Choroid plexus epithelial cell (primary cell): ENCODE measurements around the gene ITLN1.

Experiments
- DNase-seq: peaks from one replicate; pipeline ENCODE4 v3.0.0-alpha.2; 2010; ENCODE audit warnings: low read depth
- H3K4me3 ChIP-seq: 2 replicates; pipeline ENCODE4 v1.5.1; 2011; ENCODE audit warnings: low read depth, mild to moderate bottlenecking, control low read depth, low read length, moderate library complexity
- CTCF ChIP-seq: conservative IDR thresholded peaks from 2 replicates; pipeline ENCODE4 v1.5.1; 2011; ENCODE audit warnings: low read depth, mild to moderate bottlenecking, control low read depth, inconsistent platforms, low read length, moderate library complexity

The ITLN1 gene

GRCh38 chr1:160839746-160840145 is 45.2 kb downstream of the ITLN1 start:
- TF ChIP-seq CTCF, result no peak
- no peak overlapping the region for H3K4me3 ChIP-seq
- DNase-seq, result no peak

GRCh38 chr1:160838888-160839287 is 46.1 kb downstream of the ITLN1 start:
- no peak for TF ChIP-seq CTCF
- DNase-seq, result no peak

GRCh38 chr1:160837558-160838205 is 47.3 kb downstream of the ITLN1 start:
- TF ChIP-seq CTCF, result peak; percentile 13
- H3K4me3 ChIP-seq, result no peak overlapping the region
- no peak for DNase-seq

More at GRCh38 chr1:160838888-160839287, 46.1 kb downstream of the ITLN1 start:
- H3K4me3 ChIP-seq, result no peak overlapping the region

- H3K4me3 ChIP-seq, result no peak overlapping the region
- no peak for TF ChIP-seq CTCF
These were observed 47.9 kb downstream of the ITLN1 start for GRCh38 chr1:160836981-160837557.

GRCh38 chr1:160836561-160836960 is 48.4 kb downstream of the ITLN1 start:
- H3K4me3 ChIP-seq, result no peak overlapping the region
- no peak for TF ChIP-seq CTCF
- no peak for DNase-seq

More at GRCh38 chr1:160836981-160837557, 47.9 kb downstream of the ITLN1 start:
- DNase-seq, result no peak

GRCh38 chr1:160835751-160836150 is 49.2 kb downstream of the ITLN1 start:
- H3K4me3 ChIP-seq, result no peak overlapping the region
- no peak for DNase-seq
- no peak for TF ChIP-seq CTCF
